ENCODE data around the gene COMMD1. TPM values are rescaled to one million over a fixed set of nuclear protein-coding genes. Genes with fewer than 3 reads are reported as not detected.
A peak's percentile ranks its signal among the peaks of the same experiment; 100 is the strongest.

Gene COMMD1
- total and polyA plus RNA-seq, 2 donors (not counting 1 experiment from before 2014, with no cell fraction given): 38.6 to 49.3 TPM

DNA sequence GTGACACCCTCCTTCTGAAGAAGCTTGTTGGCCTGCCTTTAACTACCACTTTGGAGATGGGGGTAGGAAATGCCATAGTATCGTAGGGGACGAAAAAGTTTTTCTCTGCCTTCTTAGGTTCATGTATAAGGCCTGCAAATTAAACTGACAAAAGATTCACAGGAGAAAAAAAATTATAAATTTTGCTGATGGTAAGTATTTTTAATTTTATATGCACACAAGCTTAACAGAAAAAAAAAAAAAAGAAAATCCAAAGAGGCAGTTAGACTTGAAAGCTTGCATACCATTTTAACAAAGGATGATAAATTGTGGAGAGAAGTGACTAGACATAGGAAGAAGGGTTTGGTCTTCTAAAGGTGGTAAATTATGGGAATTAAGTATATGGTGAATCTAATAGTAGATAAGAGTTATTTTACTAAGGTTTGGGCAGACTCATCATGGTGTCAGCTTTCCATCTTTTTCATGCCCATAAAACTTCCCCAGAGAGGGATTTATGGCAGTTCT, 227.9 kb downstream of the COMMD1 start:
- H4K20me1 ChIP-seq (ENCODE audit: control insufficient read depth, extremely low read depth, insufficient read depth, low read length): no peaks in the 10 kb centered on the region
- H3K27ac ChIP-seq (ENCODE audit: insufficient read depth, low read length): no peak overlapping the region
- no peak for DNase-seq (ENCODE audit: low read depth in 2 of 2)

DNA sequence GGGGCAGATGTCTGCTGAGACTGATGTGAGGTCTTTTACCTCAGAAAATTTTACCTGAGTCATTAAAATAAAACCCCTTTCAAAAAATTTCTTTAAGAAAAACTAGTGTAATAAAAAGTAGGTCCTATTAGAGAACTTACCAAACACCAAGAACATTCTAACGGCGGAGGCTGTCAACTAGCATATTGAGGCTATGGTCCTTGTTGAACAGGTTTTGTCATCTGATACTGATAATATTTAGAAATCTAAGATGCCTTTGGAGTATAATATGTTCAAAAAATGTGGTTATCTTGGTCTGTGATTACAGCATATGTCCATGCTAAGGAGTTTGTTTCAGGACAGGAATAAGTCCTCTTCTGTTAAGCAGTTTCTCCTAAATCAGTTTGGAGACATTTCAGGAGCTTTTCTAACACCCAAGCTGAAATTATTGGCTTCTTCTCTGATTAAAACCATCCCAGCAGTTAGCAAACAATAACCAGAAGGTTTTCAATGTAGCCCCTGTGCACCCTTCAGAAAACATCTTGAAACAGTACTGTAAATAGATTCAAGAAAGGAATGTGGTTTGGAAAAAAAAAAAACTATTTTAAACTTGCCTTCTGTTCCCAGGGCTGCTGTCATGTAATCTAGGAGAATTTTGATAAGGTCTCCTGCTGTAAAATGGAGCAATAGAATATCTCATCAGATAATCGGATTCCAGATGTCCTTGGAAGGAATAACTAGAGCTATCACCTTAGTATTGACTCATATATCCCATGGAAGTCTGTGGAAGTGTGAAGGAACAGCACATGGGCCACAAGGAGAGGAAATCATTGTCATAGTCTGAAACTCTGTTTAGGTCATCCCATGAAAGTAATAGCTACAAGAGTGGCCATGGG, 231.7 kb downstream of the COMMD1 start:
- H4K20me1 ChIP-seq (ENCODE audit: control insufficient read depth, extremely low read depth, insufficient read depth, low read length): no peaks in the 10 kb centered on the region
- H3K4me1 ChIP-seq (ENCODE audit: control insufficient read depth, extremely low read depth, insufficient read depth, low read length): no peaks in the 10 kb centered on the region
- no peaks in the 10 kb centered on the region for H3K9me3 ChIP-seq (ENCODE audit: control insufficient read depth, insufficient read depth, low read depth, low read length)
- no peaks in the 10 kb centered on the region for H3K27me3 ChIP-seq (ENCODE audit: control insufficient read depth, insufficient read depth, low read length)
- H3K9ac ChIP-seq (ENCODE audit: insufficient read depth, low read length): no peak overlapping the region
- no peaks in the 10 kb centered on the region for H3K79me2 ChIP-seq (ENCODE audit: control insufficient read depth, insufficient read depth, low read length)
- TF ChIP-seq, protein P1, sequence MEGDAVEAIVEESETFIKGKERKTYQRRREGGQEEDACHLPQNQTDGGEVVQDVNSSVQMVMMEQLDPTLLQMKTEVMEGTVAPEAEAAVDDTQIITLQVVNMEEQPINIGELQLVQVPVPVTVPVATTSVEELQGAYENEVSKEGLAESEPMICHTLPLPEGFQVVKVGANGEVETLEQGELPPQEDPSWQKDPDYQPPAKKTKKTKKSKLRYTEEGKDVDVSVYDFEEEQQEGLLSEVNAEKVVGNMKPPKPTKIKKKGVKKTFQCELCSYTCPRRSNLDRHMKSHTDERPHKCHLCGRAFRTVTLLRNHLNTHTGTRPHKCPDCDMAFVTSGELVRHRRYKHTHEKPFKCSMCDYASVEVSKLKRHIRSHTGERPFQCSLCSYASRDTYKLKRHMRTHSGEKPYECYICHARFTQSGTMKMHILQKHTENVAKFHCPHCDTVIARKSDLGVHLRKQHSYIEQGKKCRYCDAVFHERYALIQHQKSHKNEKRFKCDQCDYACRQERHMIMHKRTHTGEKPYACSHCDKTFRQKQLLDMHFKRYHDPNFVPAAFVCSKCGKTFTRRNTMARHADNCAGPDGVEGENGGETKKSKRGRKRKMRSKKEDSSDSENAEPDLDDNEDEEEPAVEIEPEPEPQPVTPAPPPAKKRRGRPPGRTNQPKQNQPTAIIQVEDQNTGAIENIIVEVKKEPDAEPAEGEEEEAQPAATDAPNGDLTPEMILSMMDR (conservative IDR thresholded peaks at IDR 0.05 in 1 of 2, IDR thresholded peaks at IDR 0.05 in 1 of 2; ENCODE audit: low read depth in 1 of 2, low read length in 2 of 2): no peak
- no peak for TF ChIP-seq EZH2 (IDR thresholded peaks at IDR 0.05; ENCODE audit: low read length, missing control alignments)
- DNase-seq (ENCODE audit: low read depth in 2 of 2): peak in 1 of 2 donors; percentile 33
- H2AFZ ChIP-seq (ENCODE audit: low read length): no peak overlapping the region
- no peak overlapping the region for H3K27ac ChIP-seq (ENCODE audit: insufficient read depth, low read length)
- no peaks in the 10 kb centered on the region for H3K36me3 ChIP-seq (ENCODE audit: control insufficient read depth, insufficient read depth, low read length)
- H3K4me3 ChIP-seq (replicated peaks in 1 of 4; ENCODE audit: control extremely low read depth in 1 of 4, insufficient read depth in 1 of 4, low read depth in 3 of 4, low read length in 4 of 4): no peak overlapping the region
- H3K4me2 ChIP-seq (ENCODE audit: extremely low read depth, insufficient read depth, low read length): no peak overlapping the region

More for the DNA sequence above, 227.9 kb downstream of the COMMD1 start:
- no peaks in the 10 kb centered on the region for H3K27me3 ChIP-seq (ENCODE audit: control insufficient read depth, insufficient read depth, low read length)
- no peaks in the 10 kb centered on the region for H3K9me3 ChIP-seq (ENCODE audit: control insufficient read depth, insufficient read depth, low read depth, low read length)
- no peak overlapping the region for H3K4me3 ChIP-seq (replicated peaks in 1 of 4; ENCODE audit: control extremely low read depth in 1 of 4, insufficient read depth in 1 of 4, low read depth in 3 of 4, low read length in 4 of 4)
- H3K9ac ChIP-seq (ENCODE audit: insufficient read depth, low read length): no peak overlapping the region
- no peaks in the 10 kb centered on the region for H3K79me2 ChIP-seq (ENCODE audit: control insufficient read depth, insufficient read depth, low read length)
- no peaks in the 10 kb centered on the region for H3K4me1 ChIP-seq (ENCODE audit: control insufficient read depth, extremely low read depth, insufficient read depth, low read length)
- TF ChIP-seq, protein P1 (conservative IDR thresholded peaks at IDR 0.05 in 1 of 2, IDR thresholded peaks at IDR 0.05 in 1 of 2; ENCODE audit: low read depth in 1 of 2, low read length in 2 of 2): no peak
- no peak for TF ChIP-seq EZH2 (IDR thresholded peaks at IDR 0.05; ENCODE audit: low read length, missing control alignments)
- H3K36me3 ChIP-seq (ENCODE audit: control insufficient read depth, insufficient read depth, low read length): no peaks in the 10 kb centered on the region
- H3K4me2 ChIP-seq (ENCODE audit: extremely low read depth, insufficient read depth, low read length): no peak overlapping the region
- H2AFZ ChIP-seq (ENCODE audit: low read length): no peak overlapping the region

DNA sequence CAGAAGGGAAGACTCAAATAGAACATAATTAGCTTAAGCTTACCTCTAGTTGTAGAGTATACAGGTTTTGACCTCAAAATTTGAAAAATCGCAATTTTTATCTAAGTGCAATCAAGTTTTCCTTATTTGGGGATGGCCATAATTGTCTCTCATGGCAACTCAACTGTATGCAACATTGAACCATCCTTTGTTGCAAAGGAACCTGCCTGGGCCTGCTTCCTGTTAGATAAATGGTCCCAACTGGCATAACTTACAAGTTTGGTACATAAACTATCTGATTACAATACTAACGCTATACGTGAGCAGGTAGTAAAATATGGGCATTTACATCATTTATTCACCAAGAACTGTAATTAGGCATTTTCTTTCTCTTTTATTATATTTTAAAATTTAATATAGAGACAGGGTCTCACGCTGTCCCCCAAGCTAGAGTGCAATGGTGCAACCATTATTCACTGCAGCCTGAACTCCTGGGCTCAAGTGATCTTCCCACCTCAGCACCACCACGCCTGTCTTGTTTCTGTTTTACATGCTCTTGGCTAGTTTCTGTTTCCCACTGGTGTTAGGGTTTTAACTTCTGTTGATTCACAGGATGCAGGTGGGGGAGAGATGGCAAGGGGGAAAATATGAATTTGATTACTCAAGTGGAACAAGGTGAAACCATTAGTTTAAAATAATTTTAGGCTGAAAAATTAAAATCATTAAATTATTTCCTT, 235.1 kb downstream of the COMMD1 start:
- no peak overlapping the region for H2AFZ ChIP-seq (ENCODE audit: low read length)

More for the DNA sequence above, 235.1 kb downstream of the COMMD1 start:
- H3K36me3 ChIP-seq (ENCODE audit: control insufficient read depth, insufficient read depth, low read length): no peaks in the 10 kb centered on the region
- H3K4me3 ChIP-seq (replicated peaks in 1 of 4; ENCODE audit: control extremely low read depth in 1 of 4, insufficient read depth in 1 of 4, low read depth in 3 of 4, low read length in 4 of 4): no peak overlapping the region
- TF ChIP-seq, protein P1 (conservative IDR thresholded peaks at IDR 0.05 in 1 of 2, IDR thresholded peaks at IDR 0.05 in 1 of 2; ENCODE audit: low read depth in 1 of 2, low read length in 2 of 2): no peak
- no peak for TF ChIP-seq EZH2 (IDR thresholded peaks at IDR 0.05; ENCODE audit: low read length, missing control alignments)
- H3K4me1 ChIP-seq (ENCODE audit: control insufficient read depth, extremely low read depth, insufficient read depth, low read length): no peaks in the 10 kb centered on the region
- H3K27ac ChIP-seq (ENCODE audit: insufficient read depth, low read length): no peak overlapping the region
- no peak for DNase-seq (ENCODE audit: low read depth in 2 of 2)
- no peaks in the 10 kb centered on the region for H3K79me2 ChIP-seq (ENCODE audit: control insufficient read depth, insufficient read depth, low read length)
- no peak overlapping the region for H3K9ac ChIP-seq (ENCODE audit: insufficient read depth, low read length)
- H3K9me3 ChIP-seq (ENCODE audit: control insufficient read depth, insufficient read depth, low read depth, low read length): no peaks in the 10 kb centered on the region
- no peak overlapping the region for H3K4me2 ChIP-seq (ENCODE audit: extremely low read depth, insufficient read depth, low read length)
- no peaks in the 10 kb centered on the region for H3K27me3 ChIP-seq (ENCODE audit: control insufficient read depth, insufficient read depth, low read length)
- H4K20me1 ChIP-seq (ENCODE audit: control insufficient read depth, extremely low read depth, insufficient read depth, low read length): no peaks in the 10 kb centered on the region
